WERI-Rb-1 (cell line): ENCODE results near the gene CNOT1.
A peak's percentile ranks its signal among the peaks of the same experiment; 100 is the strongest.

ENCODE experiments used
- DNase-seq: peaks from one replicate; pipeline ENCODE4 v3.0.0-alpha.2; 2020
- H3K27ac ChIP-seq: fragments of 250-450 bp; sonication (Bioruptor Pico); 2 replicates; pipeline ENCODE4 v1.5.1; 2020; ENCODE audit warnings: mild to moderate bottlenecking, moderate library complexity
- H3K27me3 ChIP-seq: fragments of 250-450 bp; sonication (Bioruptor Pico); 2 replicates; pipeline ENCODE4 v1.5.1; 2021; ENCODE audit warnings: mild to moderate bottlenecking, low read depth, moderate library complexity; ENCODE audit not compliant: insufficient read depth, severe bottlenecking
- H3K36me3 ChIP-seq: fragments of 250-450 bp; sonication (Bioruptor Pico); 2 replicates; pipeline ENCODE4 v1.5.1; 2020; ENCODE audit warnings: mild to moderate bottlenecking, moderate library complexity
- H3K4me3 ChIP-seq: 2 replicates; pipeline ENCODE4 v1.5.1; 2011; ENCODE audit warnings: low read depth, mild to moderate bottlenecking, control low read depth, low read length
- H3K9me3 ChIP-seq: fragments of 250-450 bp; sonication (Bioruptor Pico); 2 replicates; pipeline ENCODE4 v1.5.1; 2021; ENCODE audit warnings: mild to moderate bottlenecking, moderate library complexity; ENCODE audit not compliant: severe bottlenecking
- CTCF ChIP-seq: IDR thresholded peaks from 2 replicates; pipeline ENCODE4 v1.5.1; 2011; ENCODE audit warnings: low read depth, mild to moderate bottlenecking, control low read depth, inconsistent platforms, low read length

CNOT1 gene

GRCh38 chr16:58515871-58516767 is 113.5 kb downstream of the CNOT1 start:
- H3K27me3 ChIP-seq = no peaks in the 10 kb centered on the region
- peak overlapping the region; percentile 63 for H3K4me3 ChIP-seq
- H3K36me3 ChIP-seq = peaks cover 50% of the 10 kb centered on the region
- DNase-seq = no peak
- H3K9me3 ChIP-seq = no peaks in the 10 kb centered on the region
- TF ChIP-seq CTCF = no peak
- H3K27ac ChIP-seq = peak overlapping the region; percentile 94

DNA sequence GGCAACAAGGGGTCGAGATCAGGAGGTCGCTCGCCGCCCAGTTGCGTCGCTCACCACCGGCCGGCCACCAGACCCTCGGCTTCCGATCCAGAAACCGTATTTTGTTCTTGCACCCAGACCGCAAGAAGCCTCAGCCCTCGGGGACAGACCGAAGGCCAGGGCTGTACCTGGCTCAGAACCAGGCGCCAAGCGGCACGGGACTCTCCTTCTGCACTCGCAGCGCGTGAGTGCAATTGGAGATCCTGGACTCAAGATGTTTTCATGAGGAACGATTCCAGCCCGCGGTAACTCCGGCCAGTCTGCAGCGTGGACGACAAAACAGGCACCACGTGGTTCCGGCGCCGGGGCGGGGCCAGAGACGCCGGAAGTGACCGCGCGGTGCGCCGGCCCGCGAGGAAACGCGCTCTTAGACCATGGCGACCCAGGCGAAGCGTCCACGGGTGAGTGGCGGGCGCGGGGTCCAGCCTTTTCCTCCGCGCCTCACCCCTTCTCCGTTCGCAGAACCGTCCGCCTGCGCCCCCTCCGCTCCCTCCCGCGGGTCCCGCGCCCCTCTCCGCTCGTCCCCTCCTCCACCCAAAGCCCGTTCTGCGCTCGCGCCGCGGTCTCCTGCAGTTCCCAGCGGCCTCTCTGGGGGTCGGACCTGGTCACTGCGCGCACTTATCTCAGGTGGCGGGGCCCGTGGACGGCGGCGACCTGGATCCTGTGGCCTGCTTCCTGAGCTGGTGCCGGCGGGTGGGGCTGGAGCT is 114.3 kb downstream of the CNOT1 start, which contains the start of gene SETD6:
SETD6 (plus strand) TSS at position 393 of the 746 bp plus-strand sequence; CDS start at position 414, 21 bp downstream.
- peaks cover 42% of the 10 kb centered on the region for H3K36me3 ChIP-seq
- H3K27ac ChIP-seq = peak within 1 kb of the TSS; percentile 94

DNA sequence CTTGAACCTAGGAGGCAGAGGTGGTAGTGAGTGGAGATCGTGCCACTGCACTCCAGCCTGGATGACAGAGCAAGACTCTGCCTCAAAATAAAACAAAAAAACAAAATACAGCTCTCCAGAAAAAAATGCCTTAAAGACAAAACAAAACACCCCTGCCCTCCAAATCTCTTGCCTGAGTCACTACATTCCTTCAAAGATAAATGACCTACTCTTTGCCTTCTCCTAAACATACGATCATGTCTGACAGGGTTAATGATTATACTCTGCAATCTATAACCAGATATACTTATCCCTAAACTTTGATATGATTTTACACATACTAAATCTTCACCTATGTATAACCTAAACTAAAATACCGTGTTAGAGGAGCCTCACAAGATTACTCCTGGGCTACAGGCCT is 115.8 kb downstream of the CNOT1 start:
- Histone ChIP-seq H3K27ac (no peak overlapping the region), H3K36me3 (peaks cover 28% of the 10 kb centered on the region), H3K27me3 (no peaks in the 10 kb centered on the region), H3K9me3 (no peaks in the 10 kb centered on the region), H3K4me3 (no peak overlapping the region)
- no peak for TF ChIP-seq CTCF
- no peak for DNase-seq

More for the DNA sequence above, 114.3 kb downstream of the CNOT1 start, which contains the start of gene SETD6:
- Histone ChIP-seq H3K4me3 (peak within 1 kb of the TSS; percentile 63), H3K27me3 (no peaks in the 10 kb centered on the region), H3K9me3 (no peaks in the 10 kb centered on the region)
- peak; percentile 86 for DNase-seq
- TF ChIP-seq CTCF = peak; percentile 31; the same call in 1 of the 2 replicates

- H3K27me3 ChIP-seq = no peaks in the 10 kb centered on the region
- no peak overlapping the region for H3K4me3 ChIP-seq
- no peaks in the 10 kb centered on the region for H3K9me3 ChIP-seq
- H3K36me3 ChIP-seq = peaks cover 11% of the 10 kb centered on the region
- peak overlapping the region; percentile 24; the same call in 1 of the 2 replicates for H3K27ac ChIP-seq
- peak; percentile 90 for DNase-seq
- TF ChIP-seq CTCF = peak; percentile 87
Observed at GRCh38 chr16:58511933-58512815, 117.5 kb downstream of the CNOT1 start.
